ENCODE measurements around the gene TOB1. TPM values are rescaled to one million over a fixed set of nuclear protein-coding genes. Genes with fewer than 3 reads are reported as not detected.

Gene TOB1
- total and polyA plus RNA-seq, 2 experiments from 2014 or later, result 12.1 to 46.9 TPM

DNA sequence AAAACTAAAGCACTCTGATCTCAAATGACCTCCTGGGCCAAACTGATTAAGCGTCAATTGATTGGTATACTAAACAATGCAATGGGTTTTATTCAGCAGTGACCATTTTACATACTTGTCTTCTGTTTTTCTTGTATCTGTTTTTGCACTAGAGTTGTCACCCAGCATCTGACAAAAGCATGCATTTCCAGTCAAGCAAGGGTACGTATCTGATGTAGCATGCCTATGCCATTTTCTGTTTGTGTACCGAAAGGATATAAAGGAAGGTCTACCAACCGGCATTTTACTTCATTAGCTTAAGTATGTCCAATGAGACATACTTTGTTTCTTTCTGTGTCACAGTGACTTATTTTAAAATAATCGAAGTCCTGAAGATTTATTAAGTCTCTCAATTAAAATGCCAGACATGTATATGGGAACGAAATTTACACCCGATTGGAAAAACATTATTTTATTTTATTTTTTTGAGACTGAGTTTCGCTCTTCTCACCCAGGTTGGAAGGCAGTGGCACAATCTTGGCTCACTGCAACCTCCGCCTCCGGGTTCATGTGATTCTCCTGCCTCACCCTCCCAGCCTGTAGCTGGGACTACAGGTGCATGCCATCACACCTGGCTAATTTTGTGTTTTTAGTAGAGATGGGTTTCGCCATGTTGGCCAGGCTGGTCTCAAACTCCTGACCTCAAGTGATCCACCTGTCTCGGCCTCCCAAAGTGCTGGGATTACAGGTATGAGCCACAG, 7.5 kb downstream of the TOB1 start:
- Mint-ChIP-seq H3K27ac (no peak overlapping the region), H3K27me3 (ENCODE audit: insufficient read depth, low read depth, poor library complexity) (peaks cover 7% of the 10 kb centered on the region), H3K4me1 (peaks cover 9% of the 10 kb centered on the region), H3K36me3 (ENCODE audit: low read depth) (peaks cover 21% of the 10 kb centered on the region; the same call in 2 of the 3 replicates), H3K9me3 (no peaks in the 10 kb centered on the region), H3K4me3 (no peak overlapping the region)
- Histone ChIP-seq H3K79me2 (replicated peaks; ENCODE audit: insufficient read depth) (peaks cover 15% of the 10 kb centered on the region), H3K4me1 (ENCODE audit: insufficient read depth) (no peaks in the 10 kb centered on the region; the same call in 1 of the 2 replicates), H3K4me2 (no peak overlapping the region), H3K27me3 (ENCODE audit: insufficient read depth) (no peaks in the 10 kb centered on the region), H3K4me3 (no peak overlapping the region), H3K9me2 (ENCODE audit: insufficient read depth) (no peaks in the 10 kb centered on the region), H3F3A (replicated peaks; ENCODE audit: low read depth) (no peaks in the 10 kb centered on the region), H2AFZ (no peak overlapping the region), H3K27ac (ENCODE audit: low read depth) (no peak overlapping the region), H4K20me1 (replicated peaks; ENCODE audit: insufficient read depth) (0 out of 2 replicates have a peak, but pooled peaks cover 2% of the 10 kb centered on the region), H3K36me3 (ENCODE audit: insufficient read depth) (peaks cover 6% of the 10 kb centered on the region; the same call in 1 of the 2 replicates)
- DNase-seq (ENCODE audit: low spot score) (no peak), ATAC-seq (no peak)
- no peak for TF ChIP-seq EZH2 (IDR thresholded peaks at IDR 0.05; ENCODE audit: low read depth, unreplicated experiment)
- TF ChIP-seq, protein P1, sequence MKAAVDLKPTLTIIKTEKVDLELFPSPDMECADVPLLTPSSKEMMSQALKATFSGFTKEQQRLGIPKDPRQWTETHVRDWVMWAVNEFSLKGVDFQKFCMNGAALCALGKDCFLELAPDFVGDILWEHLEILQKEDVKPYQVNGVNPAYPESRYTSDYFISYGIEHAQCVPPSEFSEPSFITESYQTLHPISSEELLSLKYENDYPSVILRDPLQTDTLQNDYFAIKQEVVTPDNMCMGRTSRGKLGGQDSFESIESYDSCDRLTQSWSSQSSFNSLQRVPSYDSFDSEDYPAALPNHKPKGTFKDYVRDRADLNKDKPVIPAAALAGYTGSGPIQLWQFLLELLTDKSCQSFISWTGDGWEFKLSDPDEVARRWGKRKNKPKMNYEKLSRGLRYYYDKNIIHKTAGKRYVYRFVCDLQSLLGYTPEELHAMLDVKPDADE (IDR thresholded peaks at IDR 0.05), result no peak
- no peak for TF ChIP-seq ZNF114 (CRISPR knock-in tag; IDR thresholded peaks at IDR 0.05)
- TF ChIP-seq CREB1 (CRISPR knock-in tag; IDR thresholded peaks at IDR 0.05; ENCODE audit: low read depth), result no peak
- no peak for TF ChIP-seq EZH2phosphoT487 (IDR thresholded peaks at IDR 0.05; ENCODE audit: unreplicated experiment)
- TF ChIP-seq, protein P2, sequence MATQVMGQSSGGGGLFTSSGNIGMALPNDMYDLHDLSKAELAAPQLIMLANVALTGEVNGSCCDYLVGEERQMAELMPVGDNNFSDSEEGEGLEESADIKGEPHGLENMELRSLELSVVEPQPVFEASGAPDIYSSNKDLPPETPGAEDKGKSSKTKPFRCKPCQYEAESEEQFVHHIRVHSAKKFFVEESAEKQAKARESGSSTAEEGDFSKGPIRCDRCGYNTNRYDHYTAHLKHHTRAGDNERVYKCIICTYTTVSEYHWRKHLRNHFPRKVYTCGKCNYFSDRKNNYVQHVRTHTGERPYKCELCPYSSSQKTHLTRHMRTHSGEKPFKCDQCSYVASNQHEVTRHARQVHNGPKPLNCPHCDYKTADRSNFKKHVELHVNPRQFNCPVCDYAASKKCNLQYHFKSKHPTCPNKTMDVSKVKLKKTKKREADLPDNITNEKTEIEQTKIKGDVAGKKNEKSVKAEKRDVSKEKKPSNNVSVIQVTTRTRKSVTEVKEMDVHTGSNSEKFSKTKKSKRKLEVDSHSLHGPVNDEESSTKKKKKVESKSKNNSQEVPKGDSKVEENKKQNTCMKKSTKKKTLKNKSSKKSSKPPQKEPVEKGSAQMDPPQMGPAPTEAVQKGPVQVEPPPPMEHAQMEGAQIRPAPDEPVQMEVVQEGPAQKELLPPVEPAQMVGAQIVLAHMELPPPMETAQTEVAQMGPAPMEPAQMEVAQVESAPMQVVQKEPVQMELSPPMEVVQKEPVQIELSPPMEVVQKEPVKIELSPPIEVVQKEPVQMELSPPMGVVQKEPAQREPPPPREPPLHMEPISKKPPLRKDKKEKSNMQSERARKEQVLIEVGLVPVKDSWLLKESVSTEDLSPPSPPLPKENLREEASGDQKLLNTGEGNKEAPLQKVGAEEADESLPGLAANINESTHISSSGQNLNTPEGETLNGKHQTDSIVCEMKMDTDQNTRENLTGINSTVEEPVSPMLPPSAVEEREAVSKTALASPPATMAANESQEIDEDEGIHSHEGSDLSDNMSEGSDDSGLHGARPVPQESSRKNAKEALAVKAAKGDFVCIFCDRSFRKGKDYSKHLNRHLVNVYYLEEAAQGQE (IDR thresholded peaks at IDR 0.05; ENCODE audit: unreplicated experiment), result no peak
- no peak for TF ChIP-seq ZNF331 (CRISPR knock-in tag; IDR thresholded peaks at IDR 0.05; ENCODE audit: low read depth)

DNA sequence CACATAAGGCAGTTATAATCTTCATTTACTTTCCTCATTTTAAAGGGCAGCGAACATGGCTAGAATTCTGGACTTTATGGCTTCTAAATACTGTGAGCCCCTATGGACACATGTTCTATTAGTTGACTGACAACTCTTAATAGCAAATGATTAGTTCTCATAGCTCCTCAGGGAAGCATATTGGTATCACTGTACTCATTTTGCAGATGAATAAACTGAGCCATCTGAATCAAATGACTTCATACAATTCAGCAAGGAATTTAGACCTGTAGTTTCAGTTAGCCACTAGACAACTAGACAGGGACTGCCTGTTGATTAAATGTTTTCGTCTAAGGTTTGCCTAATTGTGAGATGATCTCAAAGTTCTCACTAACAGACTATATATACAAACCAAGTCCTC, 9.7 kb downstream of the TOB1 start:
- Histone ChIP-seq H3K79me2 (replicated peaks; ENCODE audit: insufficient read depth) (no peaks in the 10 kb centered on the region), H3F3A (replicated peaks; ENCODE audit: low read depth) (no peaks in the 10 kb centered on the region), H3K4me3 (no peak overlapping the region), H3K4me1 (ENCODE audit: insufficient read depth) (no peaks in the 10 kb centered on the region), H3K27ac (ENCODE audit: low read depth) (no peak overlapping the region), H3K9me2 (ENCODE audit: insufficient read depth) (no peaks in the 10 kb centered on the region), H3K27me3 (ENCODE audit: insufficient read depth) (no peaks in the 10 kb centered on the region), H4K20me1 (replicated peaks; ENCODE audit: insufficient read depth) (no peaks in the 10 kb centered on the region), H2AFZ (no peak overlapping the region), H3K36me3 (ENCODE audit: insufficient read depth) (no peaks in the 10 kb centered on the region), H3K4me2 (no peak overlapping the region)
- Mint-ChIP-seq H3K27ac (no peak overlapping the region), H3K4me3 (no peak overlapping the region), H3K27me3 (ENCODE audit: insufficient read depth, low read depth, poor library complexity) (peaks cover 7% of the 10 kb centered on the region), H3K36me3 (ENCODE audit: low read depth) (peaks cover 4% of the 10 kb centered on the region; the same call in 1 of the 3 replicates), H3K9me3 (no peaks in the 10 kb centered on the region), H3K4me1 (peaks cover 9% of the 10 kb centered on the region; the same call in 2 of the 3 replicates)
- DNase-seq (ENCODE audit: low spot score) (no peak), ATAC-seq (no peak)
- TF ChIP-seq CREB1 (CRISPR knock-in tag; IDR thresholded peaks at IDR 0.05; ENCODE audit: low read depth) (no peak), JUNB (IDR thresholded peaks at IDR 0.05; ENCODE audit: unreplicated experiment) (no peak), NANOG (IDR thresholded peaks at IDR 0.05; ENCODE audit: borderline replicate concordance) (no peak), ZNF114 (CRISPR knock-in tag; IDR thresholded peaks at IDR 0.05) (no peak), ZNF331 (CRISPR knock-in tag; IDR thresholded peaks at IDR 0.05; ENCODE audit: low read depth) (no peak), POLR2AphosphoS5 (IDR thresholded peaks at IDR 0.05; ENCODE audit: low read depth) (no peak)
- TF ChIP-seq, protein P3, sequence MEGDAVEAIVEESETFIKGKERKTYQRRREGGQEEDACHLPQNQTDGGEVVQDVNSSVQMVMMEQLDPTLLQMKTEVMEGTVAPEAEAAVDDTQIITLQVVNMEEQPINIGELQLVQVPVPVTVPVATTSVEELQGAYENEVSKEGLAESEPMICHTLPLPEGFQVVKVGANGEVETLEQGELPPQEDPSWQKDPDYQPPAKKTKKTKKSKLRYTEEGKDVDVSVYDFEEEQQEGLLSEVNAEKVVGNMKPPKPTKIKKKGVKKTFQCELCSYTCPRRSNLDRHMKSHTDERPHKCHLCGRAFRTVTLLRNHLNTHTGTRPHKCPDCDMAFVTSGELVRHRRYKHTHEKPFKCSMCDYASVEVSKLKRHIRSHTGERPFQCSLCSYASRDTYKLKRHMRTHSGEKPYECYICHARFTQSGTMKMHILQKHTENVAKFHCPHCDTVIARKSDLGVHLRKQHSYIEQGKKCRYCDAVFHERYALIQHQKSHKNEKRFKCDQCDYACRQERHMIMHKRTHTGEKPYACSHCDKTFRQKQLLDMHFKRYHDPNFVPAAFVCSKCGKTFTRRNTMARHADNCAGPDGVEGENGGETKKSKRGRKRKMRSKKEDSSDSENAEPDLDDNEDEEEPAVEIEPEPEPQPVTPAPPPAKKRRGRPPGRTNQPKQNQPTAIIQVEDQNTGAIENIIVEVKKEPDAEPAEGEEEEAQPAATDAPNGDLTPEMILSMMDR (conservative IDR thresholded peaks at IDR 0.05; ENCODE audit: low read depth in 2 of 2), result no peak
- TF ChIP-seq, protein P1 (IDR thresholded peaks at IDR 0.05), result no peak
- TF ChIP-seq, protein P2 (IDR thresholded peaks at IDR 0.05; ENCODE audit: unreplicated experiment), result no peak
